Progenitor cell of endocrine pancreas (in vitro differentiated cells): Measurements from ENCODE around the gene TRPM3. TPM values are rescaled to one million over a fixed set of nuclear protein-coding genes. Genes with fewer than 3 reads are reported as not detected.

ENCODE experiments used
- DNase-seq: peaks from one replicate; pipeline ENCODE4 v3.0.0; 2021; ENCODE audit warnings: low spot score; ENCODE audit not compliant: unreplicated experiment
- H3K27ac Mint-ChIP-seq: 2 replicates; pipeline ENCODE4 v1.8.0; 2021; ENCODE audit warnings: mild to moderate bottlenecking, moderate library complexity, mixed read lengths
- H3K27me3 Mint-ChIP-seq: 2 replicates; pipeline ENCODE4 v1.8.0; 2021; ENCODE audit warnings: mixed read lengths
- H3K36me3 Mint-ChIP-seq: 2 replicates; pipeline ENCODE4 v1.8.0; 2022; ENCODE audit warnings: mixed read lengths; ENCODE audit not compliant: insufficient read depth
- H3K4me1 Mint-ChIP-seq: 2 replicates; pipeline ENCODE4 v1.8.0; 2021; ENCODE audit warnings: low read depth, mixed read lengths
- H3K4me3 Mint-ChIP-seq: 2 replicates; pipeline ENCODE4 v1.8.0; 2021; ENCODE audit warnings: low read depth, mild to moderate bottlenecking, moderate library complexity, mixed read lengths
- H3K9me3 Mint-ChIP-seq: 2 replicates; pipeline ENCODE4 v1.8.0; 2021; ENCODE audit warnings: low read depth, mixed read lengths
- CTCF ChIP-seq: fragments of 200-600 bp; sonication (generic); IDR thresholded peaks from one replicate; pipeline ENCODE4 v1.5.0; 2021; ENCODE audit warnings: antibody characterized with exemption, mild to moderate bottlenecking; ENCODE audit not compliant: unreplicated experiment
- total RNA-seq: library from RNA; stranded (reverse); gene quantifications from 2 replicates; pipeline ENCODE4 v1.2.1, GENCODE V29; 2021

TRPM3 gene
- total RNA-seq, 1 donor from 2014 or later = 1.6 TPM

- H3K4me3 Mint-ChIP-seq = no peak overlapping the region
These were observed 12.5 kb downstream of the TRPM3 start for GRCh38 chr9:71108937-71109336.

GRCh38 chr9:71106992-71107391, 14.4 kb downstream of the TRPM3 start:
- no peak overlapping the region for H3K4me3 Mint-ChIP-seq
- no peaks in the 10 kb centered on the region for H3K9me3 Mint-ChIP-seq
- H3K4me1 Mint-ChIP-seq = no peaks in the 10 kb centered on the region
- TF ChIP-seq CTCF = no peak
- DNase-seq = no peak
- no peak overlapping the region for H3K27ac Mint-ChIP-seq
- H3K36me3 Mint-ChIP-seq = no peaks in the 10 kb centered on the region
- no peaks in the 10 kb centered on the region for H3K27me3 Mint-ChIP-seq

More at GRCh38 chr9:71108937-71109336, 12.5 kb downstream of the TRPM3 start:
- no peaks in the 10 kb centered on the region for H3K27me3 Mint-ChIP-seq
- H3K4me1 Mint-ChIP-seq = no peaks in the 10 kb centered on the region
- no peak overlapping the region for H3K27ac Mint-ChIP-seq
- TF ChIP-seq CTCF = no peak
- DNase-seq = no peak
- H3K9me3 Mint-ChIP-seq = no peaks in the 10 kb centered on the region
- no peaks in the 10 kb centered on the region for H3K36me3 Mint-ChIP-seq

- no peak overlapping the region for H3K4me3 Mint-ChIP-seq
- no peak for TF ChIP-seq CTCF
- no peaks in the 10 kb centered on the region for H3K9me3 Mint-ChIP-seq
- H3K27ac Mint-ChIP-seq = no peak overlapping the region
- H3K4me1 Mint-ChIP-seq = no peaks in the 10 kb centered on the region
- H3K27me3 Mint-ChIP-seq = no peaks in the 10 kb centered on the region
- no peaks in the 10 kb centered on the region for H3K36me3 Mint-ChIP-seq
- DNase-seq = no peak
These were observed 16.2 kb downstream of the TRPM3 start for GRCh38 chr9:71105192-71105591.

- Mint-ChIP-seq H3K4me3 (no peak overlapping the region), H3K36me3 (no peaks in the 10 kb centered on the region), H3K27me3 (no peaks in the 10 kb centered on the region), H3K27ac (no peak overlapping the region), H3K9me3 (no peaks in the 10 kb centered on the region), H3K4me1 (peaks cover 14% of the 10 kb centered on the region)
- DNase-seq = no peak
- TF ChIP-seq CTCF = no peak
These were observed 22.6 kb downstream of the TRPM3 start for GRCh38 chr9:71098801-71099200.

GRCh38 chr9:71097671-71098070, 23.8 kb downstream of the TRPM3 start:
- no peak for TF ChIP-seq CTCF
- no peak for DNase-seq

More at GRCh38 chr9:71097671-71098070, 23.8 kb downstream of the TRPM3 start:
- Mint-ChIP-seq H3K4me1 (peaks cover 14% of the 10 kb centered on the region), H3K27me3 (no peaks in the 10 kb centered on the region), H3K36me3 (peaks cover 2% of the 10 kb centered on the region), H3K27ac (no peak overlapping the region), H3K4me3 (no peak overlapping the region), H3K9me3 (peaks cover 2% of the 10 kb centered on the region)
